ENCODE measurements around the gene HAAO.
A peak's percentile ranks its signal among the peaks of the same experiment; 100 is the strongest.

Gene HAAO

DNA sequence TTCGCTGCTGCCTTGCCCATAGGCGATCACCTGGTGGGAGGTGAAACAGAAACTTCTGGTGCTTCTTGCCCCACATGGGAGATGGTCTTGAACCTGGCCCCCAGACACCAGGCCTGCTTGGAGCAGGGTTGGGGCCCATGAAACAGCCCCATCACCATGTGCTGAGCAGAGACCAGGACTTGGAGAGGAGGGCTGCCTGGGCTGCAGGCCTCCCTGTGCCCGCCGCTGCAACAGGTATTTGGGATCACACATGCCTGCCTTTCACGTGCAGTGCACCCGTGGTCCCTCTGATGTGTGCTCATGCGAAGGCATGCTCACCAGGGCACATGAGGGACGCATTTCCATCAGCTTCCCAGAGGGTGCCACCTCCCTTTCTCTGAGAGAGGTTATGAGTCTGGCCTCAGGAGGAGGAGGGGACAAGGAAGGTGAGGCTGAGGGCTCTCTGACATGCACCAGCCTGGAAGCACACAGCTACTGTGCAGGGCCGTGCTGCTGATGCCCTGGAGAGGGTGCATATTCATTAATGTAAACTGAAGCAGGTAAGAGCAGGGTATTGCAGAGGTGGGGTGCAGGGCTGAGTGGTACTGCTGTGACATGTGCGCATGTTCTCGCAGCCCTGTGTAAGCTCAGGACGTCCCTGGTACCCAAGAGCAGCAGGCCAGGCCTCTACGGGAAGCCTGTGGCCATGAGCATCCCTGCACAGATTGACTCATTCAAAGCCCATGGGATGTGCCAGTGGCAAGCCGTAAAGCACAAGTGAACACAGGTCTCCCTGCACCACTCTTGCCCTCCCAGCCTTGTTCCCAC, 24.3 kb downstream of the HAAO start:
- no peak for DNase-seq (ENCODE audit: low spot score)

DNA sequence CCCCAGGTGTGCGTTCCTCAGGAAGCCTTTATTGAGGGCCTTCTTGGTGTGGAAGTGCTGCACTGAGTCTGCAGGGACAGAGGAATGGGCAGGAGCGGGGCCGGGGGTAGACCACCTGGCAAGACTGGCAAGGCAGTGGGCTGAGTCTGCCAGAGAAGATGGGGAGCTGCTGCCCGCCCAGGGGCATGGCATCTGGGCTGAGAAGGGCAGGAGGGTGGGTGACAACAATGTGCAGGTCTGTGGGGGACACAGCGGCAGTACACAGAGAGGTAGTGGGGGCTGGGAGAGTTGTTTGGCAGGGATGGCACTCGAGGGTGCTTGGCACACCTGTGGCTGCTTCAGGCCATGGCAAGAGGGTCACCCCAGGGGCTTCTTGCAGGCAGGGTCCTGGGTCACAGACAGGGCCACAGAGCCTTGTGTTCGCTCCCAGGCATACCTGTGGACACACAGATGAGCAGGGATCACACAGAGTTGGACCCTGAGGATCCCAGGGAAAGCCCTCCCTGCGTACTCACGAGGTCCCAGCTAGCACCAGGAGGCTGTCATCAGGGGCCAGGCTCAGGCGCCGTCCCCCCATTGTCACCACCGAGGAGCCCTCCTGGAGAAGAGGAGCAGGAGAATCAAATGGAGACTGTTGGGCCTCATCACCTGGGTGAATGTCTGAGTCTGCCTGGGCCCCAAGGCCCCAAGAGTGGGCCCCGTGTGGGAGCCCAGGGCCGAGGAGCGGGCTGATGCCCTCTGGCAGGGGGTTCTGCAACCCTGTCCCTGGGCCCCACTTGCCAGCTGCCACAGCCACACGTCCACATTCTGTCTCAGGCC, 25.1 kb downstream of the HAAO start:
- DNase-seq (ENCODE audit: low spot score) = no peak

- DNase-seq (ENCODE audit: low spot score) = no peak
Observed at GRCh38 chr2:42765686-42766085, 26.7 kb downstream of the HAAO start.

DNA sequence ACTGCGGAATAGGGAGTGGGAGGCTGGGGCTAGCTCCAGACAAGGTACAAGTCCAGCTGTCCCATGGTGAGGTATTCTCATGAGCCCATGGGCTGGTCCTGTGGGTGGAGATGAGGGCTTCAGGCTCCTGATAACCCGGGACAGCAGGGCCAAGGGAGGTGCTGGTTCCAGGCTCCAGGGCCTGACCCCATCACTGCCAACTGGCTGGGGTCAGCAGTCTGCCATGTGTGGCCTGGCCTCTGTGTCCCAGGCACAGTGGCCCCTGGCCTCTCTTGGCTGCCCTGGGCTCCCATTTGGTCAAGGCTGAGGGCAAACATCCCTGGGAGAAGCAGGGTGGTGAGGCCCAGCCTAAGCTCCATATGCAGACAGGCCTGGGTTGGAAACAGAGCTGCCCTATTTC, 27.5 kb downstream of the HAAO start:
- no peak for DNase-seq (ENCODE audit: low spot score)

GRCh38 chr2:42764096-42764495, 28.3 kb downstream of the HAAO start, which contains the start of gene OXER1:
TSS of gene OXER1 (minus strand) at chr2:42764135. CDS start at chr2:42764062, 73 bp downstream.
- DNase-seq (ENCODE audit: low spot score) = no peak

DNA sequence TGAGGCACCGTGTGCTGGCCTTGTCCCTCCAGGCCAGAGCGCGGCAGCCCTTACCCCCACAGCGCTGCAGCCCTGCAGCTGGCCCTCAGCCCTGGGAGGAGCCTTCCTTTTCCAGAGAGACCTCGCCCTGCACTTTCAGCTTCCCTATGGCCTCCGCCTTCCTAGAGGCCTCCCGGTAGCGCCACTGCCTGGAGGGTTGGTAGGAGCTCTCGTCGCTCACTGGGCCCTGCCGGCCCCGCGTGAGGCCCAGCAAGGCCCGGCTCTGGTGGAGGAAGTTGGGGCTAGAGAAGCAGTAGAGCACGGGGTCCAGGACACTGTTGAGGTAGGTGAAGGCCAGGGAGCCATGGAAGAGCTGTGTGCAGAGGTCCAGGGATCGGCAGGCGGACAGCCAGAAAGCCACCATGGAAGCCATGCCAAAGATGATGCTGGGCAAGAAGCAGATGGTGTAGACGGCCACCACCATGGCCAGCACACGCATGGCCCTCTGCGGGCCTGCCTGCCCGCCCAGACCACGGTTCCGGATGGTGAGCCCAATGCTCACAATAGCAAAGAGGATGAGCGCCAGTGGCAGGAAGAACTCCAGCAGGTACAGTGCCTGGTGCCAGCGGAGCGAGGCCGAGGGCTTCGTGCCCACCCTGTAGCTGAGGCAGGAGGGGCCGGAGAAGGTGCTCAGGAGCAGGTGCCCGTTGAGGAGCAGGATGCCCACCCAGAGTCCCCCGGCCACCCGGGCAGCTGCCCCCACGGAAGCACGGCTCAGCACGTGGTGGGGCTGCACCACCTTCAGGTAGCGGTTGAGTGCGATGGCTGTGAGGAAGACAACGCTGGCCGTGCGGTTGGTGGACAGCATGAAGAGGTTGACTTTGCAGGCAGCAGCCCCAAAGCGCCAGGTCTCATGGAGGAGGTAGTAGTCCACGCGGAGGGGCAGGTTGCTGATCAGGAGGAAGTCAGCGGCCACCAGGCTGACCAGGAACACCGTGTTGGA, 29.3 kb downstream of the HAAO start:
- no peak for DNase-seq (ENCODE audit: low spot score)

DNA sequence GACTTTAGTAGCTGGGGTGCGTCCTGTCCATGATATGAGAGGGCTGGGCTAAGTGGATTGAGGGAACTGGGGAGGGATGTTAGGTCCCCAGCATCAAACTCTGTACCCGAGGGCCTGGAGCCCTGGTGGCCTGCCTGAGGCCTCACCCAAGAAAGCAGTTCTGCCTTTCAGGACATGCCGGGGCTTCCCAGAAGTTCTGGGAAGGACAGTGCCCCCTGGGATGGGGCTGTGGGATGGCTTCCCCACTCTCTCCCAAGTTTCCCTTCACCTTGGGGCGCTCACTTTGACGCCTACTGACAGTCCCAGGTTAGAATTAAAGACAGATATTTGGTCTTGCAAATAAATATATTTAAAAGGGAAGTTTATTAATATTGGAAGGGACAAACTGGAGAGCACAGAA, 30.2 kb downstream of the HAAO start:
- no peak for DNase-seq (ENCODE audit: low spot score)

- no peak for DNase-seq (ENCODE audit: low spot score)
Observed at GRCh38 chr2:42761554-42761953, 30.8 kb downstream of the HAAO start.

DNA sequence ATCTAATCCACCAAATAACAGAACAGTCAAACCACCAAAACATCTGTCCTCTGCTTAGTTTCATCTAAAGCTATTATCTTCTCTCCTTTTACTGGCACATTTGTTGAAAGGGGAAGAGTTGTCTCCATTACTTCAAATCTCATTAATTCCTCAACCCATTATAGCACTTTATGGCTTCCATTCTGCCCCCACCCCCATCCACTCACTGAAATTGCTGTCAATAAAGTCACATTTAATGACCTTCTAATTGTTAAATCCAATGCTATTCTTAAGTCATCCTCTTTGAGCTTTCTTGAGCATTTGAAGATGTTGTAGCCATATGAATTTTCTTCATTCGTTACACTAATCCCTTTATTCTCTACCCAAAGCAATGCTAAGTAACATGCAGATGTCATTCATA, 33.6 kb downstream of the HAAO start:
- no peak for DNase-seq (ENCODE audit: low spot score)

- DNase-seq (ENCODE audit: low spot score) = no peak
Observed at GRCh38 chr2:42757981-42758740, 34.2 kb downstream of the HAAO start.

DNA sequence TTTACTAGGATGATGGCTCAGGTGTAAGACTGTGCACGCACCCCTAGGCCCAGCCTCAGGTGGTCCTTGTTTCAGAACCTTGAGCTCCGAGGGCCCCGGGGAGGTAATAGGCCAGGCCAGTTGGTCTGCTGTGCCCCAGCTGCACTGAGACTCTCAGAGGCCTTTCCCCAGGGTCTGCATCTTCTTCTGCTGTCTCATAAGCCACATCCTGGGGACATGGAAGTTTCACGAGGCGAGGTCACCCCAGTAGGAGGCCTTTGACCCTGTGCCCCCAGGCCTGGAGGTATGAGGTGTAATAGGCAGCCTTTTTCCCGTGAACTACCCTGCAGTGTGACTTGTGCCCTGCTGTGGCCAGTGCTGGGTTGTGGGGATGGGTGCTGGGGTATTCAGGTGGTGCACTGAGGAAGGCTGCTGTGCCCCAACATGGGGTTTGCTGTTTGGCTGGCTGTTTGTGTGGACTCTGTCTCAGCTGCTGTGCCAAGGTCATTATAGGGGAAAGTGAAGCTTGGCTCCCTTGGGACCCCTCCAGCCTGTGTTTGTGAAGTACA, 35.3 kb downstream of the HAAO start:
- DNase-seq (ENCODE audit: low spot score) = no peak

DNA sequence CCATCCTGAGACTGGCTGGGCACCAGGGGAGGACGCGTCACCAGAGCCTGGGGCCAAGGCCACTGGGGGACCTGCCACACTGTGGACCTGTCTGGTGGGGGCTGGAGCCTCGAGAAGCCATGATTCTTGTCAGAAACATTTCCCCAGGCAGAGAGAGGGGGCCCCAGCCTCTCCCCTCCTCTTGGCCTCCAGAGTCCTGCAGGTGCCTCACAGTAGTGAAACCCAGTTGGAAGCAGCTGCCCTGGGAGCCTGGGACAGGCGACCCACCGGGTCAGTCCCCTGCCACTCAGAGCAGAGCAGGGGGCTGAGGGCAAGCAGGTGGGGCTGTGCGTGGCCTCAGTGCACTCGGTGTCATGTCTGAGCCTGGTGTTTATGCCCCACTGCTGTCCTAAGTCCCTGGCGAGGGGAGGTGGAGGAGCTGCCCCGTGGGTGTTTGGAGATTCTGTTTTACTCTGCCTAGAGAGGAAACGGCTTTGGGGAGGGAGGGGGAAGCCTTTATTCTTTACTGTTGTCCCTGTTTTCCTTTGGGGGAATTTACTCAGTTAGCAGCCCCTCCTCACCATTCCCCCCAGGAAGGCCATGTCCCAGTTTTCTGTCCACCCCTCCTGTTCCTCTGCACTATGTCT, 36.1 kb downstream of the HAAO start:
- DNase-seq (ENCODE audit: low spot score) = no peak

DNA sequence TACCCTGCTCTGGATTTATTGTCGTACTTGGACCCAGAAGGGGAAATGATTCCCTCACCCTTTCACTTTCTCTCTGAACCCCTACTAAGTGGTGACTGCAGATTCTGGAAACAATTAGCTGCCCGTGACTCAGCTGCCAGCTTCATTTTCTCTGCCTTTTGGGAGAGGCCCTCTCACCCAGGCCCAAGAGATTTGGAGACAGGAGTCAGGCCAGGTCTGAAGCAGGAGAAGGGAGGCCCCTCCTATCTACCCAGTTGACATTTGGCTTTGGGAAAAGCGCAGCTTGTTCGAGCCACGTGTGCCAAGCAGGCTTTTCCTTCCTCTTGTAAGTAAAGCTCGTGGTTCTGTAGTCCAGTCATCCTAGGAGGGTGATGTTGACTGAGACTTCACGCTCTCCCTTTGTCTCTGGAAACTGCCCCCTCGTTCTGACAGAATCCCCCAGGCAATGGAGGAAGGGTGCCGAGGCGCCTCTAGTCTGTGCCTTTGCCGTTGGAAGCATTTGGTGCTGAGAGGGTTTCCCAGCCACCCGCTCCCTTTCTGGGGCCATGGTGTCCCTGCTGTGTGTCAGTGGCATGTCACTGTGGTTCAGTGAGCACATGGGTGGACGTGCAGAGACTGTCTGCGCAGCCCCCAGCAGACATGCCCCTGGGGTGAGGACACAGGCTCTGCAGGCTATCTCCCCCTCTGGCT, 37.0 kb downstream of the HAAO start:
- no peak for DNase-seq (ENCODE audit: low spot score)

DNA sequence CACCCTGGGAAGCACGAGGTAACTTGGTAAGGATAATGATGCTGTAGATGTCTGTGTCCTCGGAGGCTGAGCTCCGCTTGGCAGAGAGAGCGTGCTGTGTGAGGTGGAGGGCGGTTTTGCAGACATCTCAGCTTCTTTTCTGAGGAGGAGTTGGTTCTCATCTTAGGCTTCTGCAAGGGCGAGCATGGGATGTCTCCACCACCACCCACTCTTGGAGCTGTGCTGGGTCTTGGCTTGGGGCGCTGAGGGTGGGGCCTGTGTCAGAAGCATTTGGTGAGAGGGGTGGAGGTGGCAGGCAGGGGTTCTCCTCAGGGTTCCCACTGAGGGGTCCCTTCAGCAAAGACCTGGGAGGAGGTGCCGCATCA, 37.6 kb downstream of the HAAO start:
- DNase-seq (ENCODE audit: low spot score) = no peak

DNA sequence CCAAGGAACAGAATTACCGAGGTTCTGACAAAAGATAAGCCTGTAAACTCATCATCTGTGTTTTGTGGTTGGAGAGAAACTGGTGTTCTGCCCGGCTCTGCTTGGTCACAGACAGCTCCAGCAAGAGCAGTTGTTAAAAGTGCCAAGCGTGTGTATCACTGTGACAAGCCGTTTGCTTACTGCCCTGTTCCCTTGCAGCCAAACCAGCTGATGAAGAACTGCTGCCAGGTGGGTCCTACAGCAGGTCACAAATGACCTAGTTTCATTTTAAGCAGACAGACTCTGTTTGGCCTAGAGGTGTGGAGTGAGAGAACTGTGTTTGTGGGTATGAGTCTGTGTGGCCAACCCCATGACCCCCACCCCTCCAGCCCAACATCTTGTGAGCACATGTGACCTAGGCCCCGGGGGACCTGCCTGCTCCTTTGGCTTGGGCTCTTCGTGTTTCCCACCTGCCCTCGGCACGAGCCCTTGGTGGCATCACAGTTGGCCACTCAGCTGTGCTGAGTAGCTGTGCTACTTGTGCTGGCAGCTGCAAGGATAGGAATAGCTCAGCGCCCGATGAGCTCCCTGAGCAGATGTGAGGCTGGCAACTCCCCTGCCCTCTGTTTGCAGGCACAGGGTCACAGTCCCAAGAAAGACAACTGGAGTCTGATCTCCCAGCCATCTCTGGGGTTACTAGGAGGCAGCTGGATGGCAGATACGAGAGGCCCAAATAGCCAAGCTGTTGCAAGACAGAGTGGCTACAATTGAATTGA, 38.2 kb downstream of the HAAO start:
- peak; percentile 78 for DNase-seq (ENCODE audit: low spot score)

GRCh38 chr2:42752816-42753813, 39.3 kb downstream of the HAAO start:
- DNase-seq (ENCODE audit: low spot score) = no peak

- no peak for DNase-seq (ENCODE audit: low spot score)
Observed at GRCh38 chr2:42752314-42752713, 40.1 kb downstream of the HAAO start.

- no peak for DNase-seq (ENCODE audit: low spot score)
Observed at GRCh38 chr2:42748840-42749239, 43.5 kb downstream of the HAAO start.

Measured in cerebellar cortex (tissue), 1 donor.